ENCODE results near the gene PRDM4.

PRDM4 gene

GRCh38 chr12:107760809-107761501 lies at the start of gene PRDM4:
TSS of gene PRDM4 (minus strand) at chr12:107761137. CDS start at chr12:107760515, 622 bp downstream.
- Mint-ChIP-seq H3K4me1 (peaks cover 31% of the 10 kb centered on the region), H3K9me3 (no peaks in the 10 kb centered on the region), H3K36me3 (ENCODE audit: insufficient read depth) (peaks cover 18% of the 10 kb centered on the region), H3K27ac (ENCODE audit: low read depth) (peak within 1 kb of the TSS; percentile 77), H3K27me3 (no peaks in the 10 kb centered on the region), H3K4me3 (peak within 1 kb of the TSS; percentile 88)
- DNase-seq (ENCODE audit: low spot score in 2 of 2) = peak; percentile 75 to 85
- ATAC-seq (replicated peaks; ENCODE audit: extremely low read depth, poor library complexity, severe bottlenecking) = peak; percentile 95

- H3K27me3 Mint-ChIP-seq = peaks cover 38% of the 10 kb centered on the region
- no peaks in the 10 kb centered on the region for H3K4me1 Mint-ChIP-seq
- no peak overlapping the region for H3K4me3 Mint-ChIP-seq
- DNase-seq (ENCODE audit: low spot score in 2 of 2) = no peak
- peak overlapping the region; percentile 2 for H3K27ac Mint-ChIP-seq (ENCODE audit: low read depth)
- no peaks in the 10 kb centered on the region for H3K9me3 Mint-ChIP-seq
- ATAC-seq (replicated peaks; ENCODE audit: extremely low read depth, poor library complexity, severe bottlenecking) = no peak
- no peaks in the 10 kb centered on the region for H3K36me3 Mint-ChIP-seq (ENCODE audit: insufficient read depth)
These were observed 46.7 kb upstream of the PRDM4 start for GRCh38 chr12:107807471-107808150.

- ATAC-seq (replicated peaks; ENCODE audit: extremely low read depth, poor library complexity, severe bottlenecking) = no peak
- Mint-ChIP-seq H3K27ac (ENCODE audit: low read depth) (no peak overlapping the region), H3K4me1 (no peaks in the 10 kb centered on the region), H3K36me3 (ENCODE audit: insufficient read depth) (no peaks in the 10 kb centered on the region), H3K27me3 (peaks cover 24% of the 10 kb centered on the region), H3K9me3 (no peaks in the 10 kb centered on the region), H3K4me3 (no peak overlapping the region)
- DNase-seq (ENCODE audit: low spot score in 2 of 2) = no peak
These were observed 44.7 kb upstream of the PRDM4 start for GRCh38 chr12:107805488-107806180.

- Mint-ChIP-seq H3K4me3 (no peak overlapping the region), H3K27ac (ENCODE audit: low read depth) (no peak overlapping the region), H3K36me3 (ENCODE audit: insufficient read depth) (no peaks in the 10 kb centered on the region), H3K4me1 (no peaks in the 10 kb centered on the region), H3K9me3 (no peaks in the 10 kb centered on the region), H3K27me3 (peaks cover 32% of the 10 kb centered on the region)
- ATAC-seq (replicated peaks; ENCODE audit: extremely low read depth, poor library complexity, severe bottlenecking) (no peak), DNase-seq (ENCODE audit: low spot score in 2 of 2) (no peak)
These were observed 42.2 kb upstream of the PRDM4 start for GRCh38 chr12:107803092-107803491.

- no peaks in the 10 kb centered on the region for H3K36me3 Mint-ChIP-seq (ENCODE audit: insufficient read depth)
- H3K27me3 Mint-ChIP-seq = peaks cover 43% of the 10 kb centered on the region
- no peak overlapping the region for H3K4me3 Mint-ChIP-seq
These were observed 40.2 kb upstream of the PRDM4 start for GRCh38 chr12:107801150-107801549.

GRCh38 chr12:107798580-107798979 lies 37.6 kb upstream of the PRDM4 start:
- Mint-ChIP-seq H3K27ac (ENCODE audit: low read depth) (no peak overlapping the region), H3K9me3 (no peaks in the 10 kb centered on the region), H3K36me3 (ENCODE audit: insufficient read depth) (no peaks in the 10 kb centered on the region), H3K27me3 (peaks cover 68% of the 10 kb centered on the region), H3K4me1 (no peaks in the 10 kb centered on the region), H3K4me3 (no peak overlapping the region)
- DNase-seq (ENCODE audit: low spot score in 2 of 2) = no peak
- ATAC-seq (replicated peaks; ENCODE audit: extremely low read depth, poor library complexity, severe bottlenecking) = no peak

More at GRCh38 chr12:107801150-107801549, 40.2 kb upstream of the PRDM4 start:
- Mint-ChIP-seq H3K4me1 (no peaks in the 10 kb centered on the region), H3K9me3 (no peaks in the 10 kb centered on the region), H3K27ac (ENCODE audit: low read depth) (no peak overlapping the region)
- DNase-seq (ENCODE audit: low spot score in 2 of 2) = no peak
- ATAC-seq (replicated peaks; ENCODE audit: extremely low read depth, poor library complexity, severe bottlenecking) = no peak

- Mint-ChIP-seq H3K4me3 (no peak overlapping the region), H3K27me3 (peaks cover 75% of the 10 kb centered on the region), H3K27ac (ENCODE audit: low read depth) (no peak overlapping the region), H3K36me3 (ENCODE audit: insufficient read depth) (peaks cover 3% of the 10 kb centered on the region), H3K9me3 (no peaks in the 10 kb centered on the region), H3K4me1 (no peaks in the 10 kb centered on the region)
- no peak for ATAC-seq (replicated peaks; ENCODE audit: extremely low read depth, poor library complexity, severe bottlenecking)
- no peak for DNase-seq (ENCODE audit: low spot score in 2 of 2)
These were observed 33.5 kb upstream of the PRDM4 start for GRCh38 chr12:107794451-107794850.

GRCh38 chr12:107791465-107792089 lies 30.6 kb upstream of the PRDM4 start:
- no peak overlapping the region for H3K27ac Mint-ChIP-seq (ENCODE audit: low read depth)
- H3K27me3 Mint-ChIP-seq = peaks cover 46% of the 10 kb centered on the region
- no peak for DNase-seq (ENCODE audit: low spot score in 2 of 2)
- H3K36me3 Mint-ChIP-seq (ENCODE audit: insufficient read depth) = peaks cover 5% of the 10 kb centered on the region
- H3K4me1 Mint-ChIP-seq = no peaks in the 10 kb centered on the region
- no peaks in the 10 kb centered on the region for H3K9me3 Mint-ChIP-seq
- no peak overlapping the region for H3K4me3 Mint-ChIP-seq
- no peak for ATAC-seq (replicated peaks; ENCODE audit: extremely low read depth, poor library complexity, severe bottlenecking)

GRCh38 chr12:107788690-107789458 lies 27.9 kb upstream of the PRDM4 start:
- no peak for DNase-seq (ENCODE audit: low spot score in 2 of 2)
- no peak for ATAC-seq (replicated peaks; ENCODE audit: extremely low read depth, poor library complexity, severe bottlenecking)
- Mint-ChIP-seq H3K4me3 (no peak overlapping the region), H3K36me3 (ENCODE audit: insufficient read depth) (peaks cover 6% of the 10 kb centered on the region), H3K9me3 (no peaks in the 10 kb centered on the region), H3K4me1 (no peaks in the 10 kb centered on the region), H3K27ac (ENCODE audit: low read depth) (no peak overlapping the region), H3K27me3 (peaks cover 19% of the 10 kb centered on the region)

- Mint-ChIP-seq H3K27me3 (peaks cover 13% of the 10 kb centered on the region), H3K27ac (ENCODE audit: low read depth) (no peak overlapping the region), H3K4me1 (no peaks in the 10 kb centered on the region), H3K9me3 (no peaks in the 10 kb centered on the region), H3K4me3 (no peak overlapping the region), H3K36me3 (ENCODE audit: insufficient read depth) (peaks cover 6% of the 10 kb centered on the region)
- ATAC-seq (replicated peaks; ENCODE audit: extremely low read depth, poor library complexity, severe bottlenecking) = no peak
- no peak for DNase-seq (ENCODE audit: low spot score in 2 of 2)
These were observed 27.3 kb upstream of the PRDM4 start for GRCh38 chr12:107788281-107788680.

GRCh38 chr12:107783406-107784376 lies 22.8 kb upstream of the PRDM4 start:
- ATAC-seq (replicated peaks; ENCODE audit: extremely low read depth, poor library complexity, severe bottlenecking) (no peak), DNase-seq (ENCODE audit: low spot score in 2 of 2) (no peak)
- peaks cover 3% of the 10 kb centered on the region for H3K36me3 Mint-ChIP-seq (ENCODE audit: insufficient read depth)
- H3K27ac Mint-ChIP-seq (ENCODE audit: low read depth) = no peak overlapping the region
- H3K9me3 Mint-ChIP-seq = no peaks in the 10 kb centered on the region
- H3K27me3 Mint-ChIP-seq = peaks cover 30% of the 10 kb centered on the region
- H3K4me3 Mint-ChIP-seq = no peak overlapping the region
- H3K4me1 Mint-ChIP-seq = no peaks in the 10 kb centered on the region

Data from central memory CD8-positive, alpha-beta T cell (primary cell).